ENCODE measurements around the gene CERS1. TPM values are rescaled to one million over a fixed set of nuclear protein-coding genes. Genes with fewer than 3 reads are reported as not detected.

CERS1 gene
- total and polyA plus RNA-seq, 10 of the 15 experiments (the other 5 are each of a cell fraction or from before 2014, with no cell fraction given), result 0.19 TPM; not detected in 9

GRCh38 chr19:18865973-18866799, 29.8 kb downstream of the CERS1 start (continued):
- TF ChIP-seq NR2C1 (IDR thresholded peaks at IDR 0.05) (no peak), SMC3 (IDR thresholded peaks at IDR 0.05; ENCODE audit: borderline replicate concordance, low read length) (peak; percentile 77), POLR2A (IDR thresholded peaks at IDR 0.05; ENCODE audit: low read depth, low read length) (peak; percentile 38), E2F4 (IDR thresholded peaks at IDR 0.05; ENCODE audit: low read depth, low read length) (no peak), TBL1XR1 (IDR thresholded peaks at IDR 0.05; ENCODE audit: low read depth, low read length) (no peak), MYC (IDR thresholded peaks at IDR 0.05; ENCODE audit: insufficient read depth, insufficient read length, insufficient replicate concordance, low read length, severe bottlenecking) (no peak), SUPT20H (IDR thresholded peaks at IDR 0.05; ENCODE audit: borderline replicate concordance, control insufficient read depth, low read depth, low read length) (no peak), IRF4 (IDR thresholded peaks at IDR 0.05; ENCODE audit: low read depth, low read length) (no peak), EGR1 (IDR thresholded peaks at IDR 0.05; ENCODE audit: borderline replicate concordance in 1 of 2, low read depth in 2 of 2, low read length in 2 of 2) (no peak), IRF3 (IDR thresholded peaks at IDR 0.05) (no peak), SIN3A (IDR thresholded peaks at IDR 0.05; ENCODE audit: low read depth, low read length) (no peak), CTCF (IDR thresholded peaks at IDR 0.05 in 2 of 3, conservative IDR thresholded peaks at IDR 0.05 in 1 of 3; ENCODE audit: control insufficient read depth in 2 of 3, extremely low read depth in 1 of 3, insufficient read depth in 1 of 3, low read depth in 3 of 3, low read length in 3 of 3) (peak; percentile 83 to 96 (median 92); a peak in 4 of 6 replicates)
